HG03159 (cell line): Measurements from ENCODE around the gene MCM5.
A peak's percentile ranks its signal among the peaks of the same experiment; 100 is the strongest.

Source experiments
- ATAC-seq: cut with Tn5 transposase; IDR thresholded peaks from one replicate; pipeline ENCODE4 v1.9.1; 2021; ENCODE audit warnings: mild to moderate bottlenecking, moderate library complexity; ENCODE audit not compliant: unreplicated experiment

MCM5 gene

DNA sequence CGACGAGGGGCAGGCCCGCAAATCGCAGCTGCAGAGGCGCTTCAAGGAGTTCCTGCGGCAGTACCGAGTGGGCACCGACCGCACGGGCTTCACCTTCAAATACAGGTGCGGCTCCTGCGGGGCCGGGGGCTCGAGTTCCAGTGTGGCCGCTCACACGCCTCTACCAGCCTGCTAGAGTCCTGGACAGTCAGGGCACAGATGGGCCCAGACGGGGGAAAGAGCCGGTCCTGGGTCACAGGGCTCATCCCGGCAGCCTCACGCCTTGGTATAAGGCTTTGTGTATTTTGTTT is 506 bp downstream of the MCM5 start:
- ATAC-seq = peak; percentile 19

DNA sequence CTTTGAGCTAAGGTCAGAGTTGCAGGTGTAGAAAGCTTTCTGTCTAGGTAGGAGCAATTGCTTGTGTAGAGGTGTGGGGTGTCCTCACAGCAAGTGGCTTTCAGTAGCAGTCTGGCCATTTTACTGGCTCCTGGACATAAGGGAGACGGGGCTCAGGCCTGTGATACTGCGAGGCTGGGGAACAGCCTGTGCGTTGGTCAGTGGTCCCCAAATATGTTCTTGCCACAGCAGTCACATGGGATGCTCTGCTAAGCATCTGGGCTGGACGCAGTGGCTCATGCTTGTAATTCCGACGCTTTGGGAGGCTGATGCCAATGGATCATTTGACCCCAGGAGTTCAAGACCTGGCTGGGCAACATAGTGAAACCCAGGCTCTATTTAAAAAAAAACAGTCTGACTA is 1.9 kb downstream of the MCM5 start:
- no peak for ATAC-seq

DNA sequence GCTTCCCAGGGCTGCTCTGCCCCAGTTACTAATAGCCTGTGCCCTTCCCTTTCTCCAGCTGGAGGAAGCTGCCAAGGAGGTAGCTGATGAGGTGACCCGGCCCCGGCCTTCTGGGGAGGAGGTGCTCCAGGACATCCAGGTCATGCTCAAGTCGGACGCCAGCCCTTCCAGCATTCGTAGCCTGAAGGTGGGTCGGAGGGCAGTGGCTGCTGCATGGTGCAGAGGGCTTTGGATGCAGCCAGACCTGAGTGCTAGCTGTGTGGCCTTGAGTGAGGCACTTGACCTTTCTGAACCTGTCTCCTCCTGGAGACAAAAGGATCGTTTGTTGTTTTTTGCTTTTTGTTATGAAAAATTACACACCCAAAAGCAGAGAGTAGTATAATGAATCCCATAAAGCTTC is 3.4 kb downstream of the MCM5 start:
- no peak for ATAC-seq

DNA sequence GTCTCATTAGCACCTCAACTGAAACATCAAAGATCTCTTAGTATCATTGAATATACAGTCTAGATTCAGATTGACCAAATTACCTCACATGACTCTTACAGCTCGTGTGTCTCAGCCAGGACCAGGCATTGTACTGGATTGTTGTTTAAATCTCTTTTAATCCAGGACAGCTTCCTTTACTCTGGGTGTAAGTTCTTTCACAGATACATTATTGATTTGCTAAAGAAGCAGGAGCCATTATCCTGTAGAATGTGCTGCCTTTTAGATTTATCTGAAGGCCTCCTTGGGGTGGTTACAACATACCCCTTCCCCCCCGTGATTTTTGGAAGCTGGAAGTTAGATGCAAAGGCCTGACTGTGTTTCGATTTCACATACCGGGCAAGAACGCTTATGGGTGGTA is 4.2 kb downstream of the MCM5 start:
- no peak for ATAC-seq

DNA sequence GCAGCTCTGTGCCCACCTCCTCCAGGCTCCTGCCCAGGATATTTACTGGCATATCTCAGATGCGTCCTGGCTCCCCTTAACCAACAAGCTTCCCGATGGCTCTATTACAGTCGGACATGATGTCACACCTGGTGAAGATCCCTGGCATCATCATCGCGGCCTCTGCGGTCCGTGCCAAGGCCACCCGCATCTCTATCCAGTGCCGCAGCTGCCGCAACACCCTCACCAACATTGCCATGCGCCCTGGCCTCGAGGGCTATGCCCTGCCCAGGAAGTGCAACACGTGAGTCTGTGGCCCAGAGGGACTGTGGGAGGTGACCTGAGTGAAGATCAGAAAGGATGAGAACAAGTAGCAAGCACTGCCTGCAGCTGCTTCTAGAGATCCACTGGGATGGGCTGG is 6.5 kb downstream of the MCM5 start:
- ATAC-seq = no peak

DNA sequence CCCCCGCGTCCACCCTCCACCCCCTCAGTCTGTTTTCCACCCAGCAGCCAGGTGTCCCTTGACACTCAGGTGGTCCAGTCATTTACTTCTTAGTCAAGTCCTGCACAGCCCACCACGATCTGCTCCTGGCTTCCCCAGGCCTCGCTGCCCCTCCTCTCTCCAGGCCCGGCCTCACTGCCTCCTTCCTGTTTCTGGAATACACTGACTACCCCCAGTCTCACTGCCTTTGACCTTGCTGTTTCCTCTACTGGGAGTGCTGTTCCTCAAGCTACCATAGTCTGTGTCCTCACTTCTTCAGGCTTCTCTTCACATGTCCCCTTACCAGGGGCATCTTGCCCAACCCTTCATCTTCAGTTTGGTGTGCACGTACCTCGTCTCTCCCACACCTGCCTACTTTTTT is 7.4 kb downstream of the MCM5 start:
- ATAC-seq = no peak

DNA sequence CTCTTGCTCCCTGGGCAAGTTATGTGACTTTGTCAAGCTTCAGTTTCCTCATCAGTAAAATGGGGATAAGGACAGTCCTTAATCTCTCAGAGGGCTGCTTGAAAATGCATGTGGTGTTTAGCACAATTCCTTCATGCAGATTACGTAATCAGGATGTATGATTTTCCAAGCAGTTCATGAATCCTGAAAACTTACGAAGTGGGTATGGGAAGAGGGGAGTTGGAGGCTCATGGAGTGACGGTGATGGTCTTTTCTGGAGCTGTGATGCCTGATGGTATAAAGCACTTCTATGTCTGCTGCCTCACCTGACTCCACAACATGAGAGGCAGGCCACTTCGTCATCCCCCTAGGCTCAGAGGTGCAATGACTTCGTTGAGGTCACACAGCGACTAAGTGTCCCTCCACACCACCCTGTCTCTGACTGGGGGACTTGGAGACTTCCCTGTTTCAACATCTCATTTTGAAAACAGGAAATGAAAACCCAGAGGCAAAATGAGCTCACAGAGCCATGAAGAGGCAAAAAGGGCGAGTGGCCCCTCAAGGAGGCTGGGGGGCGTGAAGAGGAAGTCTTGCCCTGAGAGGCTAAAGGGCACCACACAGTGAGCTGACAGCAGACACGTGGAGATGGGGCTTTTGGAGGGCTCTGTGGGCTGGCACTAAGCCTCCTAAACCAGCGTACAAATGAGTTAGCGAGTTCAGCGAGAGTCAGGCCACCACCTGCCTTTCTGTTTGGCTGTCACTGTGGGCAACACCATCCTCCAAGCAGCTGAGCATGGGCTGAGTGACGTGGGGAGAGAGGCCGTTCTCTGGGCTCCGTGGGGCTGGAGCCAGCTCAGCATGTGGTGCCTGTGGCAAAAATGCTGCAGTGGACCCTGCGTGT is 10.1 kb downstream of the MCM5 start:
- ATAC-seq = peak; percentile 65

DNA sequence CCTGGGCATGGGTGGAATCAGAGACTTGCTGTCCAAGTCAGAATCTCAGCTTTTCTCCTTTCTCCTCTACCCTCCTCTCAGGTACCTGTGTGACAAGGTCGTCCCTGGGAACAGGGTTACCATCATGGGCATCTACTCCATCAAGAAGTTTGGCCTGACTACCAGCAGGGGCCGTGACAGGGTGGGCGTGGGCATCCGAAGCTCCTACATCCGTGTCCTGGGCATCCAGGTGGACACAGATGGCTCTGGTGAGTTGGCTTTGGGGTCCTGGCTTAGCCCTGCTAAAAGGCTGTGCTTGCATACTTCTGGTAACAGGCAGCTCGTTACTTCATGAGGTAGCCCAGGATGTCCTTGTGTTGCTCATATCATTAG is 10.7 kb downstream of the MCM5 start:
- ATAC-seq = no peak

DNA sequence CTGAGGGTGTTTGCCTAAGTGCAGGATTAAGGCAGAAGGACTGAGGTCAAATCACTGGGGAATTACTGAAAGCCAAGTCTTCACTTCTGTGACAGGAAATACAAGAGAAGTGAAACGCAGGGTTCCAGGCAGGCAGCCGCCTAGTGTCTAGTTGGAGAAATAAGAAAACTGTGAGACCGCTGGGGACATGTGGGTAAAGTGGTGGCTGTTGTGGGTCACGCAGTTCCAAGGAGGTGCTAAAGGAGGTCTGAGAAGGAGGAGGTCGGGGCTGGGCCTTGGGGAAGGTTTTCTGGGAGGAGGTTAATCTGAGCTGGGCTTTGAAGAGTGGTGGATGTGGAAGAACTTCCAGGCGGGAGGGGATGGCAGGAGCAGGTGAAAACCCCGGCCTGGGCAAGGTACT is 11.2 kb downstream of the MCM5 start:
- ATAC-seq = no peak

DNA sequence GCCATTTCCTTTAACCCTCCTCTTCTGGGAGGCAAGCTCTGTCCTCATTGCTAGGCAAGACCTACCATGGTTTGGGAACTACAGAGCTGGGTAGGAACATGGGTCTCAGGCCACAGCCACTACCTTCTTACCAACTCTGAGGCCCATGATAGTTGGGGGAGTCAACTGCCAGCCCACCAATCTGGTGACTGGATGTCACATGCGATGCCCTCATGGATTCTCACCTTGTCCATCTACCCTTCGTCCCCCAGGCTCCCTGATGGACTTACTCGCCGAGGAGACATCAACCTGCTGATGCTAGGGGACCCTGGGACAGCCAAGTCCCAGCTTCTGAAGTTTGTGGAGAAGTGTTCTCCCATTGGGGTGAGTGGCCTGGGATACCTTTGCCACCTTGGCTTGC is 13.7 kb downstream of the MCM5 start:
- no peak for ATAC-seq

DNA sequence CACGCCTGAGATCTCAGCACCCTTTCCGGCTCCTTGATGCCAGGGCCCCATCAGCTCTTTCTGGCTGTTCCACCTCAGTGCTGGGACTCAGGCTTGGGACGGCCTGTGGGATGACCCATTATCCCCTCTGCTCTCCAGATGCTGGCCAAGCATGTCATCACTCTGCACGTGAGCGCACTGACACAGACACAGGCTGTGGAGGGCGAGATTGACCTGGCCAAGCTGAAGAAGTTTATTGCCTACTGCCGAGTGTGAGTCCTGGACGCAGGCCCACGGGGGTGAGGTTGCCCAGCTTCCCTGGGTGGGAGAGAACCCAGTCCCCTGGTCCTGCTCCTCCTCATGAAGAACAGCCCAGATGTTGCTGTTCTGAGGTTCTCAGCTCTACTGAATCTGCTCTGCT is 17.7 kb downstream of the MCM5 start:
- no peak for ATAC-seq

DNA sequence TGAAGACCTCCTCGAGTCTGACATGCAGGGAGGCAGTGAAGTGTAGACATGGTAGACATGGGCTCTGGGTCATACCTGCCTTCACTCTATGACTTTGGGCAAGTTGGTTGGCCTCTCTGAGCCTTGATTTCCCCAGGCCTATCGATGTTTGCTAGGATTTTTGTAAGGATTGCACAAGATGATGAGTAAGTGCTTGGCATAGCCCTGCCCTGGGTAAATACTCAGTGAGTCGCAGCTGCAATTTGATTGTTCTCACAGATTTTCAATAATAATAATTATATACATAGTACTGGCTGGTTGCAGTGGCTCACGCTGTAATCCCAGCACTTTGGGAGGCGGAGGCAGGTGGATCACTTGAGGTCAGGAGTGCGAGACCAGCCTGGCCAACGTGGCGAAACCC is 18.1 kb downstream of the MCM5 start:
- no peak for ATAC-seq

DNA sequence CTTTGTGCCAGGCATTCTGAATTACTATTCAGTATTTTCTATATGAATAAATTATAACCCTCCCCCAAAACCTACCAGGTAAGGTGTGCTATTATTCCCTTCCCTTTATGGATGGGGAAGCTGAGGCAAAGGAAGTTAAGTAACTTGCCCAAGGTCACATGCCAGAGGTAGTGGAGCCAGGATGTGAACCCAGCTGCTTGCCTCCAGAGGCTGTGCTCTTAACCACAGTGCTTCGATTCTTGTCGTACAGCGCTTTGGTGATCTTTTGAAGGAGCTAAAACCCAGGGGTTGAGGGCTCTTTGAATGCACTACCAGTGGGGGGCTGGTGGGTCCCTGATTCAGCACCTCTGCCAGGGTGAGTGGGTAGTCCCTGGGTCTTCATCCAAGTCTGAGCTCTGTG is 18.8 kb downstream of the MCM5 start:
- ATAC-seq = no peak

DNA sequence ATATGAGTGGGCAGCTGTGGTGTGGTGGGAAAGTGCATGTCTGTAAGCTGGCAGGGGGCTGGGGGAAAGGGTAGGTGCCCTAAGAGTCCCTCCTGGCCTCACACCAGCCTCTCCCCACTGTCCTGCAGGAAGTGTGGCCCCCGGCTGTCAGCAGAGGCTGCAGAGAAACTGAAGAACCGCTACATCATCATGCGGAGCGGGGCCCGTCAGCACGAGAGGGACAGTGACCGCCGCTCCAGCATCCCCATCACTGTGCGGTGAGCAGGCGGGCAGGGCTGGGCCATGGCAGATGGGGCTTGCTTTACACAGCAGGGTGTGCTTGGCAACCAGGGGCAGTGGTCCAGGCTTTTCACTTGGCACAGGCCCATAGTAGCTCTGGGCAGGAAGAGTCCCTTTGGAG is 19.8 kb downstream of the MCM5 start:
- ATAC-seq = no peak

DNA sequence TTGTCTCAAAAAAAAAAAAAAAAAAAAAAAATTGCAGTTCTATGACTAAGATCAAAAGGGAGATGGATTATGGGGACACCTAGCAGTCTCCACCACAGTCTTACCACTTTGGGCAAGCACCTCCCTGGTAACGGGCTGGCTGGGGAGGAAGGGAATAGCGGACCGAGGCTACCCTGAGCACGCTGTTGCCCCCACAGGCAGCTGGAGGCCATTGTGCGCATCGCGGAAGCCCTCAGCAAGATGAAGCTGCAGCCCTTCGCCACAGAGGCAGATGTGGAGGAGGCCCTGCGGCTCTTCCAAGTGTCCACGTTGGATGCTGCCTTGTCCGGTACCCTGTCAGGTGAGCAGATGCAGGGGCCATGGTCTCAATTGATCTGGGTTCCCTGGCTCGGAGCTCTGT is 21.2 kb downstream of the MCM5 start:
- no peak for ATAC-seq

DNA sequence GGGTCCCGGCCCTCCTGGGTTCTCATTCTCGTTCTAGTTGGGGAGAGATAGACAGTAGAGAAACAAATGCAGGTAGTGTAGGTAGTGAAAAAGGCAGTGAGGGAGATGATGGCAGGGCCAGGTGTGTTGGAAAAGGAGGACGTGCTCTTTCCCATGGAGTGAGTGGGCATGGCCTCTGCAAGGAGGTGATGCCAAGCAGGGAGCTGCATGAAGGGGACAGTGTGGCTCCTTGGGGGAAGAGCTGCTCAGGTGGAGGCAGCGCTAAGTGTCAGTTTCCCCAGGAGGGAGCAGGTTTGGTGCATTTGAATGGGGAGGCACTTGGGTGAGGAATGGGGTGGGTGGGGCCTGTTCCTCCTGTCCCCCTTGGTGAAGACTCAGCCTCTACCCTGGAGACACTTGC is 22.2 kb downstream of the MCM5 start:
- ATAC-seq = no peak

DNA sequence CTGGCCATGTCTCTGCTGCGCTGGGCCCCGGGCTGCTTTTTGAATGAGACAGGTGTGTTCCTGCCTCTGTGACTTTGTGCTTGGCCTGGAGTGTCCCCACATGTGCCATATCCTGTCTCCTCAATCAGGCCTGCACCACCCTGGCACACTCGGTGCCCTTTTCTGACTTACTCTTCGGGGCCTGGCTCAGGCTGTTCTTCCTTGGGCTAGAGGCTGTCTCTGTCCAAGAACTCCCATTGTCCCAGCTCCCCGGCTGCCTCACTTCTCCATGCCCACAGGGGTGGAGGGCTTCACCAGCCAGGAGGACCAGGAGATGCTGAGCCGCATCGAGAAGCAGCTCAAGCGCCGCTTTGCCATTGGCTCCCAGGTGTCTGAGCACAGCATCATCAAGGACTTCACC is 23.0 kb downstream of the MCM5 start:
- no peak for ATAC-seq

DNA sequence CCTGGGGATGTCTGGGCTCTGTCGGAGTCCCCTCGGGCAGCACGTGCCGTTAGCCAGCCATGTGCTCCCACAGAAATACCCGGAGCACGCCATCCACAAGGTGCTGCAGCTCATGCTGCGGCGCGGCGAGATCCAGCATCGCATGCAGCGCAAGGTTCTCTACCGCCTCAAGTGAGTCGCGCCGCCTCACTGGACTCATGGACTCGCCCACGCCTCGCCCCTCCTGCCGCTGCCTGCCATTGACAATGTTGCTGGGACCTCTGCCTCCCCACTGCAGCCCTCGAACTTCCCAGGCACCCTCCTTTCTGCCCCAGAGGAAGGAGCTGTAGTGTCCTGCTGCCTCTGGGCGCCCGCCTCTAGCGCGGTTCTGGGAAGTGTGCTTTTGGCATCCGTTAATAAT is 24.1 kb downstream of the MCM5 start:
- ATAC-seq = no peak

DNA sequence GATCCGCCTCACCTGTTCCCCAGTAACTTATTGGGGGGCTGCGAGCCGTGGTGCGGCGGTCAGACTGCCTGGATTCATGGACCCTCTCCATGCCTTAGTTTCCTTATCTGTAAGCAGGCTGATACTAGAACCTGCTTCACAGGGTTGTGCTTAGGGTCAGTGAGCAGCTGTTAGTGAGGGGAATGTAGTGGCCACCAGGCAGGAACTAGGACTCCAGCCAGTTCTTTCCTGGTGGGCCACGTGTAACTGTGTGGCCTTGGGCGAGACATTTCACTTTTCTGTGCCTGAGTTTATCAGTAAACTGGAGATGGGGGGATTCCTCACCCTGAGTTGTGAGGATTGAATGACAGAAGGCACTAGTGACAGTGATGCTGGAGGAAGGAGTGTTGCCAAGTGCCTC is 24.8 kb downstream of the MCM5 start:
- no peak for ATAC-seq

DNA sequence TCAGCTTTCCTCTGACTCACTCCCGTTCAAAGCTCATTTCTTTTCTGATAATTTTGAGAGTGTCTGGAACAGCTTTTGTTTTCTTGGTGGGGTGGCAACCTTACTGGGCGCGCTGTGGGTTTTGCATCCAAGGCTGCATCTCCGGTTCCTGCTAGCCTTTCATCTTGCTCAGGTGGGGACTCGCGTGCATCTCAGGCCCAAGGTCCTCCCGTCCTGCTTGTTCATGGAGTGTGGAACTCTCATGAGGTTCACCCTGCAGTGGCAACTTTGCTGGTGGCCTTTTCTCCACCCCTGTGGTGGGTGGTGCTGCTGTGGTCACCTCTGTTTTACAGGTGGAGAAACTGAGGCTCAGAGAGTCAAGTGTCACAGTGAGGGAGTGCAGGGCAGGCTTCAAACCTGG is 25.6 kb downstream of the MCM5 start:
- no peak for ATAC-seq

DNA sequence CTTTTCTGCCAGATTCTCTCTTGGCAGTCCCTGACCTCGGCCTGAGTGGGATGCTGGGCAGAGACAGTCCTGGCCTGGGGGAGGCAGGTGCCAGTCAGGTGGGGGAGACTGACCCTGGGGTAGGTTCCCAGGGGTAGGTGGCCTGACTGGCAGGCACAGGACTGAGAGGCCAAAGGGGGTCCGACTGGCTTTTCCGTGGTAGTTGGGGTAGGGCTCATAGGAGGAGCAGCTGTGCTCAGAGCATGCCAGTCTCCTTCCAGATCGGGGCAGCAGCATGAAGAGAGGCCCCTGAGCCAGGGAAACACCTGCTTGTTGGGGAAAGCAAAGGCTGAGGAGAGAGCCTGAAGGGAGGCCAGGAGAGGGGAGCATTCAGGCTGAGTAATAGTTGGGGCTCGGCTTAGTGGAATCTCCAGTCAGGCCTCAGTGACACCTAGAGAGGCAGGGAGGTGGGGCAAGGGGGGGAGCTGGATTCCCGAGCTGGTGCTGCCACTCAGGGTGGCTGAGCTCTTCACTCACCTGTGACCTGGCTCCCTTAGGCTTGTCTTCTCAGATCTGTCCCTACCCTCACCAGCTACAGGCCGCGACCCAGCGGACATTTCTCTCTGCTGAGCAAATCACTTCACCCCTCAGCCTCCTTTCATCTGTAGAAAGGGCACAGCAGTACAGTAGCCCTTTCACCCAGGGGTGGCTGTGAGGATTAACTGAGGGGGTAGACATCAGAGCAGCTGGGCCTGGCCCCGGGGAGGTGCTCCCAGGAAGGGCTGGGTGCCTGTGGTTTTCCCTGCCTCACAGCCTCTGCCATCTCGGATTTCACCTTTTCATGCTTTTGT is 26.2 kb downstream of the MCM5 start:
- no peak for ATAC-seq

DNA sequence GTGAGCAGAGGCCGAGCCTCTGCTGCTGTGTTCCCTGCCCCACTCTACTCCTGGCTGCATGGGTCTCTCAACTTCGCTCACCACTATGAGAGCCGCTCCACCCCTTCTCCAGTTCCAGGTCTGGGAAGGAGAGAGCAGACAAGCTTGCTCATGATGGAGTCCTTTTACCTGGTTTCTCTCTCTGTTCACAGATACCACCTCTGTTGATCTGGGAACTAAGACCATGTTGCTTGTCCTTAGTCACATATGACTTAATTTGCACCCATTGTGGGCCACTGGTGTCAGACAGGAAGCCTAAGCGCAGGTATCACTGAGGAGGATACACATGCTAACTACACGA is 26.8 kb downstream of the MCM5 start:
- ATAC-seq = no peak

DNA sequence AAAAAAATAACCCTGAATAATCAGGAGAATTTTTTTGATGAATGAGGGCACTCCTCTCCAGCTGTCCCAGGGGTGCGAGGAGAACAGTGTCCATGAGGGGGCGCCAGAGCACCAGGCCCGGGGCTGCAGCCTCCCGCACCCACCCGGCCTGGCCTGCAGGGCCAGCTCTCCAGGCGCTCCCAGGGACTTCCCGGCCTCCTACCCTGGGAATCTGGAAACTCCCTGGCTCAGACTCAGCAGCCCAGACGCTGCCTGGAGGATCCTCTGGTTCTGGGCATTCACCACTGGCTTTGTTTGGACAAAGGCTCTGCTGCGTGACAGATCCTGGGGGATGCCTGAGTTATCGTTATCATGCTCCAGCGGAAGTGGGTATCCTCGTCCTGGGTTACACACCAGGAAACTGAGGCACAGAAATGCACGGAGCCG is 31.0 kb downstream of the MCM5 start:
- no peak for ATAC-seq
